Measurements from ENCODE around the gene HIVEP2. TPM values are rescaled to one million over a fixed set of nuclear protein-coding genes. Genes with fewer than 3 reads are reported as not detected.

The HIVEP2 gene
- total and polyA plus RNA-seq, 2 of the 4 experiments (the other 2 are of a cell fraction) = 4.3 to 11.3 TPM

DNA sequence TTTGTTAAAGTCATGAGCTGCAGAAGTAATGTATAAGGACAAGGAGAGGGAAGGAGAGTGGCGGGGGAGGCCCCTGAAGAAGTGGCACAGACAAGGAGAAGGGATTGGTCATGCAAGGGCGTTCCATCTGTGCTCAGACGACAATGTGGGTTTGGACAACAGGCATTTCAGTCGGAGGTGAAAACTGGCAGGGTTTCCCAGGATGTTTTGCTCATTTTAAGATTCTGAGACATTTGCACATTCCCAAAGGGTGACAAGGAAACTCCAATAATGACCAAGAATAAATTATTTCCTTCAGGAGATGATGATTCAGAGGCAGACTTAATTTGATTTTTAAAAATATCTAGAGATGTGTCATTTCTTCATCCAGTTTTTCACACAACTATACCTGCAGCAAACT lies 181.8 kb downstream of the HIVEP2 start:
- no peak overlapping the region for H3K4me2 ChIP-seq (ENCODE audit: low read depth, low read length)
- intact Hi-C loops (cut with micrococcal nuclease) = no loop called here
- peak overlapping the region; percentile 37; the same call in 1 of the 2 replicates for H3K14ac ChIP-seq (replicated peaks; ENCODE audit: low read depth, low read length)
- DNase-seq (peak; percentile 55), ATAC-seq (ENCODE audit: low read depth) (peak; percentile 17; the same call in 1 of the 2 replicates)
- no peak overlapping the region for H3K9ac ChIP-seq (ENCODE audit: low read depth, low read length)
- peaks cover 2% of the 10 kb centered on the region; the same call in 1 of the 2 replicates for H3K4me1 ChIP-seq (ENCODE audit: control insufficient read depth, insufficient read depth, low read length)
- POLR2A ChIA-PET (ENCODE audit: unreplicated experiment) = no interaction called here
- no peak overlapping the region for H2AK5ac ChIP-seq (ENCODE audit: low read depth, low read length)
- no peaks in the 10 kb centered on the region for H3K9me1 ChIP-seq (ENCODE audit: insufficient read depth, low read length)
- H3K9me3 ChIP-seq (ENCODE audit: control insufficient read depth, insufficient read depth, low read length) = no peaks in the 10 kb centered on the region
- CTCF ChIA-PET = no interaction called here
- H3K23ac ChIP-seq (ENCODE audit: low read depth, low read length) = peak overlapping the region; percentile 11; the same call in 1 of the 2 replicates
- peaks cover 12 to 15% of the 10 kb centered on the region in 2 experiments; a peak in 2 of 4 replicates for H3K79me1 ChIP-seq (ENCODE audit: low read depth in 1 of 2, low read length in 2 of 2)
- no peak overlapping the region for H3K27ac ChIP-seq (ENCODE audit: insufficient read depth, low read length)
- WGBS, 2 experiments (ENCODE audit: extremely low coverage in 2 of 2, insufficient read length in 1 of 2) = 20% methylated on average over 1 of the region's 4 CpGs; no CpG with 5 or more reads in 1 of the 2 experiments
- in situ Hi-C loops (cut with MboI; ENCODE audit: low sequenced_read_pairs) = no loop called here
- no peak overlapping the region for H3K56ac ChIP-seq (ENCODE audit: extremely low read depth, insufficient read depth, low read length)
- H3K4me3 ChIP-seq (ENCODE audit: insufficient read depth, low read depth, low read length) = no peak overlapping the region
- H4K91ac ChIP-seq (ENCODE audit: insufficient read depth, low read depth, low read length) = no peak overlapping the region
- 0 out of 2 replicates have a peak overlapping the region, but pooled peaks have one; percentile 10 for H3K4ac ChIP-seq (ENCODE audit: low read depth, low read length)
- H2AFZ ChIP-seq (replicated peaks; ENCODE audit: low read length, poor library complexity) = no peak overlapping the region
- no peak overlapping the region for H4K5ac ChIP-seq (ENCODE audit: low read depth, low read length)
- no peak for TF ChIP-seq SMC3 (IDR thresholded peaks at IDR 0.05; ENCODE audit: low read depth, low read length)
- no peak for TF ChIP-seq BHLHE40 (IDR thresholded peaks at IDR 0.05; ENCODE audit: low read depth, low read length)
- TF ChIP-seq RAD21 (IDR thresholded peaks at IDR 0.05; ENCODE audit: low read length) = no peak
- TF ChIP-seq, protein P1, sequence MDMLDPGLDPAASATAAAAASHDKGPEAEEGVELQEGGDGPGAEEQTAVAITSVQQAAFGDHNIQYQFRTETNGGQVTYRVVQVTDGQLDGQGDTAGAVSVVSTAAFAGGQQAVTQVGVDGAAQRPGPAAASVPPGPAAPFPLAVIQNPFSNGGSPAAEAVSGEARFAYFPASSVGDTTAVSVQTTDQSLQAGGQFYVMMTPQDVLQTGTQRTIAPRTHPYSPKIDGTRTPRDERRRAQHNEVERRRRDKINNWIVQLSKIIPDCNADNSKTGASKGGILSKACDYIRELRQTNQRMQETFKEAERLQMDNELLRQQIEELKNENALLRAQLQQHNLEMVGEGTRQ (IDR thresholded peaks at IDR 0.05; ENCODE audit: low read depth, low read length) = no peak
- TF ChIP-seq RFX5 (IDR thresholded peaks at IDR 0.05; ENCODE audit: low read depth, low read length) = no peak
- TF ChIP-seq MAZ (IDR thresholded peaks at IDR 0.05; ENCODE audit: borderline replicate concordance, low read depth, low read length) = no peak
- no peak for TF ChIP-seq CHD1 (IDR thresholded peaks at IDR 0.05; ENCODE audit: low read depth, low read length)
- no peak for TF ChIP-seq MAFK (IDR thresholded peaks at IDR 0.05; ENCODE audit: low read depth, low read length)
- no peak for TF ChIP-seq NFE2L2 (IDR thresholded peaks at IDR 0.05; ENCODE audit: low read depth, low read length)
- TF ChIP-seq, protein P2, sequence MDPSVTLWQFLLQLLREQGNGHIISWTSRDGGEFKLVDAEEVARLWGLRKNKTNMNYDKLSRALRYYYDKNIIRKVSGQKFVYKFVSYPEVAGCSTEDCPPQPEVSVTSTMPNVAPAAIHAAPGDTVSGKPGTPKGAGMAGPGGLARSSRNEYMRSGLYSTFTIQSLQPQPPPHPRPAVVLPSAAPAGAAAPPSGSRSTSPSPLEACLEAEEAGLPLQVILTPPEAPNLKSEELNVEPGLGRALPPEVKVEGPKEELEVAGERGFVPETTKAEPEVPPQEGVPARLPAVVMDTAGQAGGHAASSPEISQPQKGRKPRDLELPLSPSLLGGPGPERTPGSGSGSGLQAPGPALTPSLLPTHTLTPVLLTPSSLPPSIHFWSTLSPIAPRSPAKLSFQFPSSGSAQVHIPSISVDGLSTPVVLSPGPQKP (IDR thresholded peaks at IDR 0.05; ENCODE audit: borderline replicate concordance, low read depth, low read length) = no peak
- no peak for TF ChIP-seq MXI1 (IDR thresholded peaks at IDR 0.05; ENCODE audit: borderline replicate concordance, low read depth, low read length)
- no peak for TF ChIP-seq RCOR1 (IDR thresholded peaks at IDR 0.05; ENCODE audit: insufficient replicate concordance, low read length)
- no peak for TF ChIP-seq POLR2A (IDR thresholded peaks at IDR 0.05; ENCODE audit: low read depth, low read length)
- TF ChIP-seq FOS (IDR thresholded peaks at IDR 0.05; ENCODE audit: low read depth, low read length) = no peak
- TF ChIP-seq, protein P3, sequence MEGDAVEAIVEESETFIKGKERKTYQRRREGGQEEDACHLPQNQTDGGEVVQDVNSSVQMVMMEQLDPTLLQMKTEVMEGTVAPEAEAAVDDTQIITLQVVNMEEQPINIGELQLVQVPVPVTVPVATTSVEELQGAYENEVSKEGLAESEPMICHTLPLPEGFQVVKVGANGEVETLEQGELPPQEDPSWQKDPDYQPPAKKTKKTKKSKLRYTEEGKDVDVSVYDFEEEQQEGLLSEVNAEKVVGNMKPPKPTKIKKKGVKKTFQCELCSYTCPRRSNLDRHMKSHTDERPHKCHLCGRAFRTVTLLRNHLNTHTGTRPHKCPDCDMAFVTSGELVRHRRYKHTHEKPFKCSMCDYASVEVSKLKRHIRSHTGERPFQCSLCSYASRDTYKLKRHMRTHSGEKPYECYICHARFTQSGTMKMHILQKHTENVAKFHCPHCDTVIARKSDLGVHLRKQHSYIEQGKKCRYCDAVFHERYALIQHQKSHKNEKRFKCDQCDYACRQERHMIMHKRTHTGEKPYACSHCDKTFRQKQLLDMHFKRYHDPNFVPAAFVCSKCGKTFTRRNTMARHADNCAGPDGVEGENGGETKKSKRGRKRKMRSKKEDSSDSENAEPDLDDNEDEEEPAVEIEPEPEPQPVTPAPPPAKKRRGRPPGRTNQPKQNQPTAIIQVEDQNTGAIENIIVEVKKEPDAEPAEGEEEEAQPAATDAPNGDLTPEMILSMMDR (conservative IDR thresholded peaks at IDR 0.05; ENCODE audit: low read depth, low read length) = no peak
- no peak for TF ChIP-seq CEBPB (IDR thresholded peaks at IDR 0.05; ENCODE audit: low read depth, low read length)
- H2BK120ac ChIP-seq (ENCODE audit: low read depth, low read length) = peak overlapping the region; percentile 42; the same call in 1 of the 2 replicates
- no peak overlapping the region; the same call in 1 of the 2 replicates for H2BK20ac ChIP-seq (ENCODE audit: low read depth, low read length)
- BruUV-seq (replicated peaks) = no TSS peak
- no peak overlapping the region for H3K18ac ChIP-seq (ENCODE audit: low read depth, low read length)
- H2BK15ac ChIP-seq (ENCODE audit: low read depth, low read length) = no peak overlapping the region
- peaks cover 15% of the 10 kb centered on the region for H3K36me3 ChIP-seq (ENCODE audit: control insufficient read depth, insufficient read depth, low read length)
- H2BK5ac ChIP-seq (ENCODE audit: low read depth, low read length, poor library complexity, severe bottlenecking) = no peak overlapping the region
- peak overlapping the region in 1 of 2 experiments; percentile 26; a peak in 1 of 4 replicates for H4K8ac ChIP-seq (ENCODE audit: low read depth in 2 of 2, low read length in 2 of 2)
- no peak overlapping the region for H2AK9ac ChIP-seq (replicated peaks; ENCODE audit: low read depth, low read length, poor library complexity)
- no peaks in the 10 kb centered on the region for H4K20me1 ChIP-seq (ENCODE audit: insufficient read depth, low read length)
- dilution Hi-C loops (cut with HindIII; ENCODE audit: low sequenced_read_pairs, unreplicated experiment) = no loop called here
- no peaks in the 10 kb centered on the region for H3K27me3 ChIP-seq (ENCODE audit: control insufficient read depth, insufficient read depth, low read length)
